ENCODE measurements around the gene BLMH.

The BLMH gene

DNA sequence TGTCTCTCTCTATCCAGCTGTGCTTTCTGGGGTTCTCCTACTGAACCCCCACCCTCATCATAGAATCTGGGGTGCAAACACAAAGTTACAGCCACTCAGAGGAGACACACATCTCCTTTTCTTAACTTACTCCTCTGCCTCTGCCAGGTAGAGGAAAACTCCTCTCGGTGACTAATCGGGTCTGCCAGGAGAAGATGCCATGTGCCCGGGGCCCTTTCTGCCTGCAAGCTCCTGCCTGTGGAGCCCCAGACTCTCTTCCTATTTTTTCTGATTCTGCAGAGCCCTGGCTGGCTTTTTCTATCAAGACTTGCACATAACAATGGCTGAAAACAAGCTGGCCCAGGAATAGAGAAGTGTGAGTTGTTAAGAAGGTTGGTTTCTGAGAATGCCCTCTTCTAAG is 66.6 kb downstream of the BLMH start:
- no peak for TF ChIP-seq SIN3A (IDR thresholded peaks at IDR 0.05; ENCODE audit: borderline replicate concordance, insufficient read depth, low read length)
- TF ChIP-seq FOXP2 (optimal IDR thresholded peaks at IDR 0.05; ENCODE audit: borderline replicate concordance, extremely low read depth, extremely low read length, insufficient read depth): no peak
- TF ChIP-seq POLR2AphosphoS5 (IDR thresholded peaks at IDR 0.05; ENCODE audit: low read depth, low read length): no peak
- no peak for TF ChIP-seq TAF1 (IDR thresholded peaks at IDR 0.05; ENCODE audit: borderline replicate concordance, insufficient read depth, low read length)
- TF ChIP-seq, protein P1, sequence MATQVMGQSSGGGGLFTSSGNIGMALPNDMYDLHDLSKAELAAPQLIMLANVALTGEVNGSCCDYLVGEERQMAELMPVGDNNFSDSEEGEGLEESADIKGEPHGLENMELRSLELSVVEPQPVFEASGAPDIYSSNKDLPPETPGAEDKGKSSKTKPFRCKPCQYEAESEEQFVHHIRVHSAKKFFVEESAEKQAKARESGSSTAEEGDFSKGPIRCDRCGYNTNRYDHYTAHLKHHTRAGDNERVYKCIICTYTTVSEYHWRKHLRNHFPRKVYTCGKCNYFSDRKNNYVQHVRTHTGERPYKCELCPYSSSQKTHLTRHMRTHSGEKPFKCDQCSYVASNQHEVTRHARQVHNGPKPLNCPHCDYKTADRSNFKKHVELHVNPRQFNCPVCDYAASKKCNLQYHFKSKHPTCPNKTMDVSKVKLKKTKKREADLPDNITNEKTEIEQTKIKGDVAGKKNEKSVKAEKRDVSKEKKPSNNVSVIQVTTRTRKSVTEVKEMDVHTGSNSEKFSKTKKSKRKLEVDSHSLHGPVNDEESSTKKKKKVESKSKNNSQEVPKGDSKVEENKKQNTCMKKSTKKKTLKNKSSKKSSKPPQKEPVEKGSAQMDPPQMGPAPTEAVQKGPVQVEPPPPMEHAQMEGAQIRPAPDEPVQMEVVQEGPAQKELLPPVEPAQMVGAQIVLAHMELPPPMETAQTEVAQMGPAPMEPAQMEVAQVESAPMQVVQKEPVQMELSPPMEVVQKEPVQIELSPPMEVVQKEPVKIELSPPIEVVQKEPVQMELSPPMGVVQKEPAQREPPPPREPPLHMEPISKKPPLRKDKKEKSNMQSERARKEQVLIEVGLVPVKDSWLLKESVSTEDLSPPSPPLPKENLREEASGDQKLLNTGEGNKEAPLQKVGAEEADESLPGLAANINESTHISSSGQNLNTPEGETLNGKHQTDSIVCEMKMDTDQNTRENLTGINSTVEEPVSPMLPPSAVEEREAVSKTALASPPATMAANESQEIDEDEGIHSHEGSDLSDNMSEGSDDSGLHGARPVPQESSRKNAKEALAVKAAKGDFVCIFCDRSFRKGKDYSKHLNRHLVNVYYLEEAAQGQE (IDR thresholded peaks at IDR 0.05; ENCODE audit: insufficient read depth in 1 of 2, low read depth in 2 of 2, low read length in 2 of 2): no peak

DNA sequence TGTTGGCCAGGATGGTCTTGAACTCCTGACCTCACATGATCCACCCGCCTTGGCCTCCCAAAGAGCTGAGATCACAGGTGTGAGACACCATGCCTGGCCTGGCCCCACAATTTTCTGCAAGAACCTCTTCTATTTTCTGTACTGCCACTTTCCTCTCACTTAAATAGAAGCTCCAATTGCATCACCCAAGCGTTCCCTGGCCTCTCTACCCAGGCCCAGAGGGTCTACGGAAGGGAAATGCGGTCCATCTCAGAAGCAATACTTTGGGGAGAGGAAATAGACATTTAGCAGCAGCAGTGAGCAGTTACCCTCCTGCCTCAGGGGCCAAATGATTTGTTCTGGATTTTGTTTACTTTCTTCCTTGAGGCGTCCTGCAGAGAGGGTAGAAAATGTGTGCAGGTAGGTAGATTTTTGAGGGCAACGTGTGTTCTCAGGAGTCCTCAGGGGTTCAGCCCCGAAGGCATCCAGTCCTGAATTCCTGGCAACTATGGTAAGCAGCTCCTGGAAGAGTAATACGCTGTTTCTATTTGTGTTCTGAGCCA is 67.3 kb downstream of the BLMH start:
- no peak for TF ChIP-seq FOXP2 (optimal IDR thresholded peaks at IDR 0.05; ENCODE audit: borderline replicate concordance, extremely low read depth, extremely low read length, insufficient read depth)
- no peak for TF ChIP-seq SIN3A (IDR thresholded peaks at IDR 0.05; ENCODE audit: borderline replicate concordance, insufficient read depth, low read length)
- no peak for TF ChIP-seq POLR2AphosphoS5 (IDR thresholded peaks at IDR 0.05; ENCODE audit: low read depth, low read length)
- no peak for TF ChIP-seq TAF1 (IDR thresholded peaks at IDR 0.05; ENCODE audit: borderline replicate concordance, insufficient read depth, low read length)
- TF ChIP-seq, protein P1 (IDR thresholded peaks at IDR 0.05; ENCODE audit: insufficient read depth in 1 of 2, low read depth in 2 of 2, low read length in 2 of 2): no peak

DNA sequence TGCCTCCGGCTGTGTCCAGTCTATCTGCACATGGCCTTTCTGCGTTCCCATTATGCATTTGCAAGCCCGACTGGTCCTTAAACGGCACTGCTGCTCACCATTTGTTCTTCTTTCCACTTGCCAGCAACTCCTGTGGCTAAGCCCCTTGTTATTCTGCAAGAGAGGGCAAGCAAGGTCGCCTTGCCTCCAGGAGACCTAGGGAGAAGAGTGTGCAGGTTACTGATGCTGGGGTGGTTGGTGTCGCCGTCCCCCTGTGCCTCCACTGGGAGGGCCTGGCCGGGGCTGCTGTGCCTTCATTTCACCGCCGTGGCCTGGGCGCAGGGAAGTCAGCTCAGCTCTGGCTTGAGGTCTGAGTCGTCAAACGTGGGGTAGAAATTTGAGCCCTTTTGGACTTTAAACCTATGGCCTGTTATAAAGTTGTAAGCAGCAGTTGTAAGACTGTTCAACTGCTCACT is 69.0 kb downstream of the BLMH start:
- TF ChIP-seq, protein P1 (IDR thresholded peaks at IDR 0.05; ENCODE audit: insufficient read depth in 1 of 2, low read depth in 2 of 2, low read length in 2 of 2): no peak
- TF ChIP-seq SIN3A (IDR thresholded peaks at IDR 0.05; ENCODE audit: borderline replicate concordance, insufficient read depth, low read length) (no peak), TAF1 (IDR thresholded peaks at IDR 0.05; ENCODE audit: borderline replicate concordance, insufficient read depth, low read length) (no peak)

DNA sequence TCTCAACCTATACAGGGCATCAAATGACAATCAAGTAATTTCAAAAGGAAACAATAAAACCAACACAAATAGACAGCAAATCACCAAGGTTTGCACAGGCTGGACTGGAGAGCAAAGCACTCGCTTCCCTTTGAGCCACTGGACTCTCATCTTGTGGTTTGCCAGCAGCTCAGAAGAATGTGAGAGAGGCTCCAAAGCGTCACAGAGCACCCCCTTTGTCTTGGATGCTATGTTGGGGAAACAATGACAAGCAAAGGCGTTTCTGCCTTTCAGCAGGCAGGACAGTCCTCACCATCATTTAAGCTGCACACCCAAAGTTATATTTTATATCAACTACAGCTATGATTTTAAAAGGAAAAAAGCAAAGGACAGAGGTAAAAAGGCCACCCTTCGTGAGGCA is 69.5 kb downstream of the BLMH start:
- no peak for TF ChIP-seq SIN3A (IDR thresholded peaks at IDR 0.05; ENCODE audit: borderline replicate concordance, insufficient read depth, low read length)
- TF ChIP-seq TAF1 (IDR thresholded peaks at IDR 0.05; ENCODE audit: borderline replicate concordance, insufficient read depth, low read length): no peak
- no peak for TF ChIP-seq POLR2AphosphoS5 (IDR thresholded peaks at IDR 0.05; ENCODE audit: low read depth, low read length)
- TF ChIP-seq FOXP2 (optimal IDR thresholded peaks at IDR 0.05; ENCODE audit: borderline replicate concordance, extremely low read depth, extremely low read length, insufficient read depth): no peak
- TF ChIP-seq, protein P1 (IDR thresholded peaks at IDR 0.05; ENCODE audit: insufficient read depth in 1 of 2, low read depth in 2 of 2, low read length in 2 of 2): no peak

DNA sequence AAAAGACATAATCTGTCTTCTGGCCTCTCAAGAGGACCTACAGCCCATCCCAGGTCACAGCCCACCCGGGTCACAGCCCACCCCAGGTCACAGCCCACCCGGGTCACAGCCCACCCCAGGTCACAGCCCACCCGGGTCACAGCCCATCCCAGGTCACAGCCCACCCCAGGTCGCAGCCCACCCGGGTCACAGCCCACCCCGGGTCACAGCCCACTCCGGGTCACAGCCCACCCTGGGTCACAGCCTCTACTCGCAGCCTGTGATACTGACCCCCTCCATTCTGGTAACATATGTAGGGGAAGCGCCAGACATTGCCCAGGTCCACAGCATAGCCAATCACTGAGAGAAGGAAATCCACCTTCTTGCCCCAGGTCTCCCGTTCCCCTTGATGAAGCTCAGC is 70.4 kb downstream of the BLMH start:
- TF ChIP-seq, protein P1 (IDR thresholded peaks at IDR 0.05; ENCODE audit: insufficient read depth in 1 of 2, low read depth in 2 of 2, low read length in 2 of 2): no peak
- TF ChIP-seq POLR2AphosphoS5 (IDR thresholded peaks at IDR 0.05; ENCODE audit: low read depth, low read length) (no peak), TAF1 (IDR thresholded peaks at IDR 0.05; ENCODE audit: borderline replicate concordance, insufficient read depth, low read length) (no peak), FOXP2 (optimal IDR thresholded peaks at IDR 0.05; ENCODE audit: borderline replicate concordance, extremely low read depth, extremely low read length, insufficient read depth) (no peak), SIN3A (IDR thresholded peaks at IDR 0.05; ENCODE audit: borderline replicate concordance, insufficient read depth, low read length) (no peak)

All from PFSK-1 (cell line).